ENCODE measurements around the gene GORASP1.

GORASP1 gene

DNA sequence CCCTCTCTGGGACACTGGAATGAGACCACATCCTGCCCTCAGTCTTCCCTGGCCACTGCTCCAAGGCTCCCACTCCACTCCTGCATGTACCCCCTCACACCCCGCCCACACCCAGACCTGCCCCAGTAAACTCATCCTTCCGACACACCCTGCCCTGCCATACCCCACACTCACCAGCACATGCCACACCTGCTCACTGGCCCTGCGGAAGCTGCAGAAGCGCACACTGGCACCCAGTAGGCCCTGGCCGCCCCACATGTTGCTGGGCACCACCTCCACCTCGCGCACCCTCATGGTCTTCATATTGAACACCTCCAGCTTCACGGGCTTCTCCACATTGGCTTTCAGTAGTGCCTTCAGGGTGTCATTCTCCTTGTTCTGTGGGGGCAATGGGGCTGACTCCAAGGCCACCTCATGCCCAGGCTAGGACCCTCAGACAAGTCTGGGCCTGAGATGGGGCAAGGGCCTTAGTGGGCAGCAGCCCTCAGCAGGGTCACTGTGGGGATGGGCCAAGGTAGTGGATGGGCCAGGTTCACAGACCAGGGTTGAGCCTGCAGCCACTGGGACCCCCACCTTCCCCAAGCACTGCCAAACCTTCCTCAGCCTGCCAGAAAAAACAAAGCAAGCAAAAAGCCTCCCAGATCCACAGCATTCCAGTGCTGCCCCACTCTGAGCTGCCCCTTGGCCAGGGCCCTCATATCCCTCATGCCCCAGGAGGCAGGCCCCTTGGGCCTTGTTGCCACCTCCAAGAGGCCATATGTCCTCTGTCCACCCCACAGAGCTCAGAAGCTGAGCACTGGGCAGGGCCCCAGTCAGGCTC, 4.7 kb downstream of the GORASP1 start:
- no peak for DNase-seq
- no peak for ATAC-seq

DNA sequence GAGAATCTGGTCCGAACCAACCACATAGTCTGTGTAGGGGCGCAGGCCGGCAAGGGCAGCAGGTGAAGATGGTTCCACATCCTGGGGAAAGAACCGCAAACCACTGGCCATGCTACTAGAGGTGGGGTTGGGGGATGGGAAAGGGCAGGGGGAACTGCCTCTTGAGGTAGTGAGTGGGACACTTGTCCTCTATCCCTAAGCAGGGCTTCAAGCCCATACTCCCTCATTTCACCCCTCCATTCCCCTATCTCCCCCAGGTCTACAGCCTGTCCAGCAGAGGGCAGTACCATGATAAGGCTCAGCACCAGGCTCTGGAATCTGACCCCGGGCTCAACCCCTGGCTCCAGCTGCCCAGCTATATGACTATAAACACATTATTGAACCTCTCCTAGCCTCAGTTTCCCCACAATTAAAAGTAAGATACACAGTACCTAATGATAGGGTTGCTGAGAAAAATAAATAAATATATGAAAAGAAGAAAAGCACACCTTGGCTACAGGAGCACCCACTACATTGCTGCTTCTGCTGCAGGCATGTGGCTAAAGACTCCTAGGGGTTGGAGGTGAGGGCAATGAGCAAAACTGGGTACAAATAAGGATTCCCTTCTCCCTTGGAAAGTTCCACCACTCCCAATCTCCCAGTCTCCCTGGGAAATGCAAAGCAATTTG, 6.3 kb downstream of the GORASP1 start:
- DNase-seq (peak; percentile 61), ATAC-seq (peak; percentile 74)

DNA sequence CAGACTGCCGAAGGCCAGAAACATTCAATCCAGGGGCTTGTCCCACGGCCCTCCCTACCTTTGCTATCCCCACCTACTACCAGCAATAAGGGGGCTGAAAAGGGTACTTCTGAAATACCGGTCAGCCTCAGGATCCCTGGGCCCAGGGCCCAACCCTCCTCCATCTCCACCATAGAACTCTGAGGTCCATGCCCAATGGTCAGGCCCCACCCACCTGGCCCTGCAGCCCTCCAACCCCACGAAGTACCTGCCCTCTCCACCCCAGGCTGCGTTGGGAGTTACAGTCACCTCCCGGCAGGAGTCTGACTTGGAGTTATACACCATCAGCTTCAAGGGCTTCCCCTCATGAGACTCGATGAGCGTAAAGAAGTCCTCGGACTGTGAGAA, 6.9 kb downstream of the GORASP1 start:
- DNase-seq = no peak

DNA sequence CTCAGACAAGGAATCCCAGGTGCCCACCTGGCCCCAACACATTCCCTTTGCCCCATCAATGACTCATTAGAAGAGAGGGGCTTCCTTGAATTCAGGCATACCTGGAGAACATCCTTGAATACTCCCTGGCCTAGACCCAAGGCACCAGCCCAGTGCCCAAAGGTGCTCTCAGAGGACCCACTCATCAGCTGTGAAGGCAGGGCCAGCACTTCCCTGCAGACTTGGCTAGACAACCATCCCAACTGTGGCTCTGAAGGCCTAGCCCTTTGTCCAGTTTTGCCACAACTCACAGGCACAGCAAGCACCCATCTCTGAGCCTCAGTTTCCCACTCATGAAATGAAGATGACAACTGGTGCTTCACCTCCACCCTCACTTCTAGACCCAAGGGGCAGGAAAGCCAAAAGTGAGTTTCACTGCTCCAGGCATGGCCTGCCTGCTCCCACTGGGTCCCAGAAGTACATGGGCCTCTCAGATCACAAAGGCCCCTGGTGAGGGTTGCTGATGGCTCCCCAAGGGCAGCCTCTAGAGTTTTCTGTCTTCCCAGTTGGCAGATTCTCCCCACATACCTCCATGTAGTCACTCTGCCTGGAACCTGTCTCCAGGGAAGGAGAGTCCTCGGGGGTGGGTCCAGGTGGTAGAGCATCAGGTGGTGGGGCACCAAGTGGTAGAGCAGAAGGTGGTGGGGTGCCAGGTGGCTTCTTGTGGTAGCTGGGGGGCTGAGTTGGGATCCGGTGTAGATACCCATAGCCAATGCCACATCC, 7.5 kb downstream of the GORASP1 start:
- no peak for ATAC-seq
- DNase-seq = no peak

More for the DNA sequence above, 6.9 kb downstream of the GORASP1 start:
- no peak for ATAC-seq

DNA sequence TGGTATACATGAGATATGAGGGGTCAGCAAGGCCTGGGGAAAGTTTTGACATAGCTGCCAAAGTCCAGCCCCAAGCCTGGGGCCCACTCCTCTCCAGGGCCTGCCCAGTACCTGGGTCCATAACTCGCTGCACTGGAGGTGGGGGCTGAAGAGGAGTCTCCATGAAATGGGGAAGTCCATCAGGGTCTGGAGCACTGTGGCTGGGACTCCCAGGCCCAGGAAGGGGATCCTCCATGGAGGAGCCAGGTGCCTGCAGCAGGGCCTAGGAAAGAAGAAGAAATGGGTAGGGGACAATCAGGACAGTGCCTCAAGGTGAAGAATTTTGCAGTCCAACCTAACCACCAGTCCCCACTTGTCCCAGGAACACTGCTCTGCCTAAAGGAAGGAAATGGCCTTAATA, 8.2 kb downstream of the GORASP1 start:
- ATAC-seq (no peak), DNase-seq (no peak)

DNA sequence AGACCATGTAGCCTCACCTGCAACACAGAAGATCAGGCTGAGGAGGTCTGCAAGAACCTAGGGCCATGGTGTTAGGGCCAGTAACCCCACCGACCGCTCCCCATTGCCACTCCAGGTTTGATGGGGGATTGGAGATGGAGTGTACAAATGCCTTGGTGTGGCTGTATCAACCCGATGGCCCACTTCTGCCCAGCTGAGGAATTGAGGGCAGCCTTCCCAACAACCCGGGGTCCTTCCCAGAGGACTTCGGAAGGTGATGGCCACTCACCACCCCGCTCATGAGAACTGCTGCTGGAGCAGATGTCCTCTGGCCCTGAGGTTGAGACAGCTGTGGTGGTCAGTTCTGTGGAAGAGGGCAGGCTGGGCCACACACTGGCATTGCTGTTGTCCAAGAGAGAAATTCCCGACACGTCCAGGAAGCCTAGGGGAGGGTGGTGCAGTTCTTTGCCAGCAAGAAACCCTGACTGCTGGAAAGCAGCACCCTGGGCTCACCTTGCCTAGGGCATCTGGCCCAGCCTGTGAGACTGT, 8.9 kb downstream of the GORASP1 start:
- DNase-seq (no peak), ATAC-seq (no peak)

DNA sequence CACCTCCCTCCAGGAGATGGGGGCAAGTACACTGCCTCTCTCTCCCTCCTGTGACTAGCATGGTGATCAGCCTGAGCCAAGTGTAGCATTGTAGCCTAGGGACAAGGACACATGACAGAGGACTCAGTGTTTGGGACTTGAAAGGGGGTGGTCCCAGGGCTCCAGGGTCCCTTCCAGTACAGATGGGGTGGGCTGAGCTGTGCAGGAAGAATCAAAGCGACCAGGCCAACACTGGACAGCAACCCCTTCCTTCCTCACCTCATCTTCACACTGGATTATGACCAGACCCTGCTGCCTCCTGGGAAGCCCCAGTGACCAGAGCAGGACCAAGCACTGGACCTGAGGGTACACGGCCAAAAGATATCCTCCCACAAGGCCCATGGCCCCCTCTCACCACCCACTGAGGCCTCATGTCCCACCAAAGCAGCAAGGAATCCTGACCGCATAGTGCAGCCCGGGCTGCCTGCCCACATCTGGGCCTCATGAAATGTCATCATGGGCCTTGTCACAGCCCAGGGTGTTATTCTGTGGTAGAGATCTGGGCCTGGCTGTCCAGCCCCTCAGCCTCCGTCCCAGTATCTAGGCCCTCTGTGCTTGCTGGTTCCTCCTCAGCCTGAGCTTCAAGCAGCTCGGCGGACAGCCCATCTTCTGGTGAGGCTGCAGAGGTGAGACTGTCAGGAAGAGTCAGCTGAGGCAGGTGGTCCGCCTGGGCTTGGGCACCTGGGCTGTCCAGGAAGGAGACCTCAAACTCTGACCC, 9.5 kb downstream of the GORASP1 start:
- no peak for ATAC-seq
- no peak for DNase-seq

DNA sequence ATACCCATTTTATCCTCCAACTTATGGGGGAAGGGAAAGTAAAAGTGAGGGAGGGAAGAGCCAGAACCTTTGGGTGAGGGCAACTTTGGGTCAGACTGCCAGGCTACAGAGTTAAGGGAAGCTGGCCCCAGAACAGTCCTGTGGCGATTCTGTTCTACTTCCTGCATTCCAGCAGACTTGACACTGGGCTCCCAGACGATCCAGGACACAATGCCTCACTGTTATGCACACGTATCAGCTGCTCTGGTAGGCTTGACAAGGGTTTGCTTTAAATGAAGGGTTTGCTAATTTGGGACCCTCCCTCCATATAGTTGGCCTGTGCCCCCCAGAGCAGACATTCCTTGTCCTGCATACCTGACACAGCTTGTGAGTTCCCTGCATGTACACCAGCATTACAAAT, 10.7 kb downstream of the GORASP1 start:
- ATAC-seq (no peak), DNase-seq (no peak)

DNA sequence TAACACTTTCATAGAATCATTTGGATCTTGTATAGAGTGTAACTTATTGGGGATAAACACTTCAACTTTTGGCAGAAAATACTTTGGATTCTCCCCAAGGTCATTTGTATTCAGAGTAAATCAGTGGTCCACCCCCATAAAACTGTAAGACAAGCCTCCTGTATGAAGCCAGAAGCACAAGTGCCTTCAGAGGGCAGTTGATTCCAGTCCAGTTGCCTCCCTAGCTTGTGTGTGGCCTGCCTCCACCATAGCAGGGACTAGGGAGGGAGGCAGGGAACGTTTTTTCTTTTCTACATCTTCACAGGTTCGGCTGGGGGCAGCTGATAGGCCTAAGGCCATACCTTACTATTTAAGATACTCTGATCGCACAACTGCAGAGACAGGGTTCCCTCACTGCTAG, 11.6 kb downstream of the GORASP1 start:
- ATAC-seq = no peak
- no peak for DNase-seq

DNA sequence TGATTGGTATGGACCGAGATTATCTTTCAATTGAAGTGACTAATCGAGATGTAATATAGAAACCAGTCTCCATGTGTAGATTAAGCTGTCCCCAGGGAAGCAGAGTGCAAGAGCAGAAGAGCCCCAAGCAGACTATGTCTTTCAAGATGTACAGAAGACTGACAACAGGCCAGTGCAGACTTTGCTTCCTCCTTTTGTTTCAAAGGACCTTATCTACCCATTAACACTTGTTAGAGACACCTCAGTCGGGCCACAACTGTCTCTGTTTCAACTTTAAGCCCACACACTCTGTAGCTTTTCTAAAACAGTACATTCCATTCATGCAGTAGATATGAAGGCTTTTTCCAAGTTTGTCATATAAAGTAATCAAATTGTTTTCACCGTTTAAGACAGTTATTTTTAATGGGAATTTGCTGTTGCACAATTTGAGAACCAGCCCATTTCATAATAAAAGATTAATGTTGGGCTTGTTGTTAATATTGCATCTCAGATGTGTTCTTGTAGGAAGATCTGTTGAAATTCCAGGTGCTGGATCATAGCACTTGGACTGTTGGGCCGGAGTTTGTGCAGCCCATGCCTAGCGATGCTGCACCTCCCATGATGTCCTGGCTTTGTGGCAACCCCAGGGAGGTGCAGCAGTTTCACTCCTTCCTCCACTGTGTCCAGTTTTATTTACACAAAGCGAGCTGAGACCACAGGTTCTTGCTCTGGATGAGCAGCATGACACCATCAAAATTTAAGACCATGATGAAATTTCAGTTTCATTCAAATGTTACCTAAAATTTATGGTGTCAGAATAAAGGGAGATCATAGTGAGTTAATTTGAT, 12.4 kb downstream of the GORASP1 start:
- no peak for ATAC-seq
- no peak for DNase-seq

DNA sequence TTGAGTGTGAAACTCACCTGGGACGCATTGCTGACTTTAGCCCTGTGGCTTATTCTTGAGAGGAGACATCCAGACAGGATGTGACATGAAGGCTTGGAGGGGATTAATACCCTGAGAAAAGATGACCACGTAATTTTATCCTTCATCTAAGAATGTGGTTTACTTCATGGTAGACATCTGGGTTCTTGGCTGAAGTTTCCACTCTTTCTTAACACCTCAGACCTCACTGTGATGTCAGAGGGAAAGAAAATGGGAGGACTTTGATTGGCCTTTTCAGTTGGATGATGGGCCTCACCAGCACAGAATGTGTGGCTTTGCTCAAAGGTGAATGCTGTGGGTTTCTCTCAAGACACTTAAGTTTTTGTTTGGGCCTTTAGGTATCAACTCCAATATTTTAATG, 16.5 kb downstream of the GORASP1 start:
- peak; percentile 87 for ATAC-seq

DNA sequence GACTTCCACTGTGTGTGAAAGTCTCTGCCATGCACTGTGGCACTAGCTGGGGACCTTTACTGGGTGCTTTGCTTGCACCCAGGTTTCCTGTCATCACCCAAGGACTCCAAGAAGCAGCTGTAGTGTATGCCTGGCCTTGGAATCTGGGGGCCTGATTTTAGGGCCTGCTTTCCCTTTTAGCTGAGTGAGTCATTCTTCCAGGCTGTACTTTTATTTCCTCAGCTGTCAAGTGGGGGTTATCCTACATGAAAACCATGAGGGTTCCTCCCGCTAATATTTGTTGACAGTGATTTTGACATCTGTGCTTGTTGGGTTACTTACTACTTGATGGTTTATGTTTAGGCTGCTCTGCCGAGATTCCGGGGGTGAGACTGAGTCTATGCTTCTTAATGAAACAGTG, 18.5 kb downstream of the GORASP1 start:
- DNase-seq (no peak), ATAC-seq (no peak)

More for the DNA sequence above, 16.5 kb downstream of the GORASP1 start:
- DNase-seq = no peak

DNA sequence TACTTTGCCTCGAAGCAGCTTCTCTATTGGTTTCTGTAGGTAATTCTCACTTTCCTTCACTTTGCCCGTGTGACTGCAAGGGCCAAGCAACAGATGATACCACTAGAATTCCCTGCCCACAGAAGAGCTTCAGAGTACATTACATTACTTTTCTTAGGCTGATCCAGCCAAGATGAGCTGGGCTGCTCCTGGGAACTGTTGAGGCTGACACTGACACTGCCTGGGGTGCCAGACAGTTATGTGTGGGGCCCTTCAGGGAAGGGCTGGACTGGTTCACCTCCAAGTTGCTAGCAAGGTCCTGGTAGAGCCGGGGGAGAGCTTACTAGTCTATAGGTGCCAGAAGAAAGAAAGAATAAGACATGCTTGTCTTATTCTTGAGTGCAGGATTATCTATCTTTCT, 19.0 kb downstream of the GORASP1 start:
- ATAC-seq (no peak), DNase-seq (no peak)

DNA sequence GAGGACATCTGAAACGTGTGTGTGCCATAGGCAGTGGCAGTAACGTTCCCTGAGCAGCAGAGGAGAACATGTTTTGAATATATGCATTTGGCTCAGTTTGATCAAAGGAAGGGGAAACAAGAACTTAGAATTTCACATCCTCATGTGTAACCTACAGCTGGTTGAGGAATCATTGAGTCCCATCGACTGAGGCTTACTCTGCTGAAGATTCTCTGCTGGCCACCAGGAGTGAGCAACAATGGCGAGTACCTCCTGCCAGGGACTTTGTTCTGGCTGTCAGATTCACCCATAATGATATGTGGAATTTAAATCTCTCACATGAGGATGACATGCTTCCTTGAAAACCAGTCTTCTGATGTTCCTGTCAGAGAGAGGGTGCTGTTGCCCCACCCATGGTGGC, 21.3 kb downstream of the GORASP1 start:
- ATAC-seq = no peak
- no peak for DNase-seq

DNA sequence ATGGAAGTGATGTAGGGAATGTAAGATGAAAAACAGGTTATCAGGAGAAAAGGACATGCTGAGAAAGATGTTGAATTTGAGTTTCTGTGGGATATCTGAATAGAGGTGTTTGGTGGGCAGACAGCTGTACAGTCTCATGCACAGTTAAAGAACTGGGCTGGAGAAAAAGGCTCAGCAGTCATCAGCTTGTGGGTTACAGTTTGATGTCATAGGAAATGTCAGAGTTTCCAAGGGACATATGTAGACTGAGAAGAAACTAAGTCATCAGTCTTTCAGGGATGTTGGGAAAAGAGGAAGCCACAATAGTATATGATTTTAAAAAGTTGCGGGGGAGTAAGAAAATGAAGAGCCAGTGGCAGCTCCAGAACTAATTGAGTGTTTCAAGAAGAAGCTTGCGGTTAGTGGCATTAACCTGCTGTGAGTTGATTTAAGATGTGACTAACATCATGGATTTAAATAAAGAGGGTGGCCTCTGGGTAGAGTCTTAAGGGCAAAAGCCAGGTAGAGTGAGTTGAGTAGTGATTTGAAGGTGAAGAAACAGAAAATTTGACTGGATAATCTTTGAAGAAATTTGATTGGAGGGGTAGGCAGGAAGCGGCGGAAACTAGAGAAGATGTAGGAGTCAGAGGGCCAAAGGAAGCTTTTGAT, 24.6 kb downstream of the GORASP1 start:
- DNase-seq (no peak), ATAC-seq (peak; percentile 98)

DNA sequence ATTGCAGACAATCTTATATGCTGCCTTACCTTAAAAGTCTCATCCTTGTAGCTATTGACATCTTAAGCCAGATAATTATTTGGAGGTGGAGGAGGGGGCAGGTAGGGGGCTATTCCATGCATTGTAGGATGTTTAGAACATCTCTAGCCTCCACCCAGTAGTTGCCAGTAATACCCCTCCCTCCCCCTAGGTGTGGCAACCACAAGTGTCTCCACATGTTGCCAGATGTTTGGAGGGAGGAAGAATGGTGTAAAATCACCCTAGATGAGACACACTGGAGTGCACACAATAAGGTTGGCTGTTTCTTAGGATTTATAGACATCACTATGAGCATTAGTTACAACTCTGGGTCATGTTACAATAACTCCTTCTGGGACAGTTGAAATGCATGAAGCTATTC, 27.4 kb downstream of the GORASP1 start:
- ATAC-seq (no peak), DNase-seq (no peak)

DNA sequence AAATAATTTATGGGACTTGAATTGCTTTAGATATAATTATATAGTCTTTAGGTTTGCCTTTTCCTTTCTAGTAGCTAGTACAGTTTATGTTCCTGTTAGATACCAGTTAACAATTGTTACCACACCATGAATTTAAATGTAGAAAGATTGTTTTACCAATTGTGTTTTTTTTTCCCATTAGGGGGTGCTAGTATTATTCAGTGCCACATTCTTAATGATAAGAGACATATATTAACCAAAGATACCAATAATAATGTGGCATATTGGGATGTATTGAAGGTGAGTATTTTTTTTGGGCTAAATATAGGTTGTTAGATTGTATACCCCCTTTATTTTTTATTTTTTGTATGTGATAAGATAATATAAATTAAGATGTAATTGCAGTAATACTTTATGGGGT, 27.9 kb downstream of the GORASP1 start:
- ATAC-seq = no peak
- DNase-seq = no peak

DNA sequence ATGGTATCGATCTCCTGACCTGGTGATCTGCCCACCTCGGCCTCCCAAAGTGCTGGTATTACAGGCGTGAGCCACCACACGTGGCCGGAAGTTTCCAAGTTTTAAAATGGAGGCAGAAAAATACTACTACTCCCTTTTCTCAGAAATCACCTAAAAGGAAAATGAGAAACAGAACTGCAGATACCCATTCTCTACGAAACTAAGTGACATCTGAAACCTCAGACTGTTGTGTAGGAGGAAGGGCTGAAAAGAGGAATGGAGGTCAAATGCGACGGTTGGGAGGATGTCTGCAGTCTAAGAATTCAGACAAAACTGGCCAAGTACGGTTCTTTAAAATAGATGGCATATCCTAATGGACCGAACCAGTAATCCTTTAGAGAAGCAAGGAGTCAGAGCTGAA, 31.5 kb downstream of the GORASP1 start:
- ATAC-seq (no peak), DNase-seq (no peak)

DNA sequence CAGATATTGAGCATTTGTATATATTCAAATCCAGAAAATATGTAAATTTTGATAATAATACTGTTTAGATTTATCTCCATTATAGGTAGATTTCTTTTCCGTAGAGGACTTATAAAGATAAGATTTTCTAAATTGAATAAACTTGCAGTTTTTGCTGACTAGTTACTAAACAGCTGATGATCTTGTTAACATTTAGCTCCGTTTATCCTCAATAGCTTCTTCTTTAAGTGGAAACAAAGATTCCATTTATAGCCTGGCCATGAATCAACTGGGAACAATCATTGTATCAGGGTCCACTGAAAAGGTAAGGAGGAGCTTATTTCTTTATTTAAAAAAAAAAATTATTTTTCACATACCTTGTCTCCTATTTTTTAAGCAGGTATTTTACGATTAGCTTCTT, 38.9 kb downstream of the GORASP1 start:
- DNase-seq (no peak), ATAC-seq (no peak)

DNA sequence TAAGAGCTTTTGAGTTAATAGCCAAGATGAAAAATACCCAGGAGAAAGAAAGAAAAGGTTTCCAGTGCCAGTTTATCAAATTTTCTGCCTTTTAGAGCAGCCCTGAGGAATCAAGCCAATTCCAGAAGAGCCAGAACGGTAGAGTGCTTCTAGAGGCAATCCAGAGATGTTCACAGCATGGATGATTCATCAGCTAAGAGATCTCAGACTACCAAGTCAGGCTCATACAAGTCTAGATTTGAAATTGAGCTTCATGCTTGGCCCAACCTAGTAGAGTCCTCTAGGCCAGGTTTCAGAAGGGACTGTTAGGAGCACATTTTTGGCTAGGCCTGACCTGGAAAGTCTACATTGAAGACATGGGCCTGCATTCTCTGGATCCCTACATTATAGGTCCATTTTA, 40.1 kb downstream of the GORASP1 start:
- DNase-seq = no peak
- no peak for ATAC-seq

DNA sequence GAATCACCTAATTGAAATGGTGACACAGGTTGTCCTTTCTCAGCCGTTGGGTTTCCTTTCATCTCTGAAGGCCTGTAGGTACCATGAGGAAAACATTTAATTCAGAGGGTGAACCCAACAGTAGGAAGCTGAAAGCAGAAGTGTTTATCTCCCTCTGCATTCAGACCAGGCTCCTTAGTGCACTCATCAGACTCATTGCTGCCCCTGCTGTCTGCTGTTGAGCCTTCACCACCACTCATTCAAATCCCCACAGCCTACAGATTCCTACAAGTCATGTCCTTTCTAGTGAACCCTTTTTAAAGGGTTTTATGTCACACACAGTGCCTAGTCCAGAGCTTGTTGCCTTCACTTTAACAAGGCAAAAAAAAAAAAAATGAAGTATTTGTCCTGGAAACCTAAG, 42.2 kb downstream of the GORASP1 start:
- DNase-seq (peak; percentile 14), ATAC-seq (peak; percentile 61)
